ENCODE data around the gene PLB1. TPM values are rescaled to one million over a fixed set of nuclear protein-coding genes. Genes with fewer than 3 reads are reported as not detected.

Gene PLB1
- total and polyA plus RNA-seq, 9 of the 15 experiments (the other 6 are each of a cell fraction or from before 2014, with no cell fraction given) = 0.01 to 0.09 (median 0.07) TPM; not detected in 2

DNA sequence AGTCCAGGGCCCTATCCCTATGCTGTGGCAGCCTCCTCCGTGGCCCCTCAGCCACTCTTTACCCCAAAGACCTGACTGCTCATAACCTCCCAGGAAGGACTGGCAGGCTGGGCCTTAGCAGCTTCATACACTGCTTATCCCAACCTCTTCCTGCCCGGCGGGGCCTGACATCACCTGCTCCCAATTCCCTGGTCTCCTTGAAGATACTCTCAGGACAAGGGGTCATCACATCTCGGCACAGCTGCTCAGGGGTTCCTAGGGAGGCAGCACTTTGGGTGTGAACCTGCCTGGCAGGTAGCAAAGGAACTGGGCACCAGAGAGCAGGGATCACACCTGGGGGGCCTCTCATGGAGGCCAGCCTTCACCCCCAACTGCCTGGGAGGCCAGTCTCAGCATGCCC lies 68.5 kb downstream of the PLB1 start (continued):
- TF ChIP-seq RBM15 (IDR thresholded peaks at IDR 0.05; ENCODE audit: insufficient read depth, low read length) (no peak), COPS2 (conservative IDR thresholded peaks at IDR 0.05) (no peak), ZNF644 (tag; IDR thresholded peaks at IDR 0.05; ENCODE audit: low read depth) (no peak), SRF (CRISPR knock-in tag; IDR thresholded peaks at IDR 0.05) (no peak), ZNF134 (CRISPR knock-in tag; conservative IDR thresholded peaks at IDR 0.05) (no peak)
- TF ChIP-seq, protein P1, sequence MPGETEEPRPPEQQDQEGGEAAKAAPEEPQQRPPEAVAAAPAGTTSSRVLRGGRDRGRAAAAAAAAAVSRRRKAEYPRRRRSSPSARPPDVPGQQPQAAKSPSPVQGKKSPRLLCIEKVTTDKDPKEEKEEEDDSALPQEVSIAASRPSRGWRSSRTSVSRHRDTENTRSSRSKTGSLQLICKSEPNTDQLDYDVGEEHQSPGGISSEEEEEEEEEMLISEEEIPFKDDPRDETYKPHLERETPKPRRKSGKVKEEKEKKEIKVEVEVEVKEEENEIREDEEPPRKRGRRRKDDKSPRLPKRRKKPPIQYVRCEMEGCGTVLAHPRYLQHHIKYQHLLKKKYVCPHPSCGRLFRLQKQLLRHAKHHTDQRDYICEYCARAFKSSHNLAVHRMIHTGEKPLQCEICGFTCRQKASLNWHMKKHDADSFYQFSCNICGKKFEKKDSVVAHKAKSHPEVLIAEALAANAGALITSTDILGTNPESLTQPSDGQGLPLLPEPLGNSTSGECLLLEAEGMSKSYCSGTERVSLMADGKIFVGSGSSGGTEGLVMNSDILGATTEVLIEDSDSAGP (CRISPR knock-in tag; IDR thresholded peaks at IDR 0.05) = no peak

DNA sequence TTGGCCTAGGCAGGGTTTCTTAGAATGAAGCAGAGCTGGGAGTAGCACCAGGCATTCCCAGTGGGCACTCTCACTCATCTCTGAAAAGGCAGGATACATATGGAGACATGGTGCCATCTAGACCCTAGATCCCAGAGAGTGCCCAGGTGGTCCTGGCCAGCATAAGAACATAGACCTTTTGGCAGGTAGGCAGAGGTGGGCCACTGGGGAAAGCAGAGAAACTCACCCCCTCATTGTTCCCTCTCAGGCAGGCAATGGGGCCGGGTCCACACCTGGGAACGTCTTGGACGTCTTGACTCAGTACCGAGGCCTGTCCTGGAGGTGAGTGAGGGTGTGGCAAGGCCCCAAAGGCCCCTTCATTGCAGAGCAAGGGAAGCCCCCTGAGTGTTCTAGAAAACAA lies 69.2 kb downstream of the PLB1 start:
- POLR2A ChIA-PET = no interaction called here
- TF ChIP-seq ZNF696 (CRISPR knock-in tag; conservative IDR thresholded peaks at IDR 0.05) (no peak), CBX8 (IDR thresholded peaks at IDR 0.05; ENCODE audit: borderline replicate concordance, extremely low read depth, low read depth, low read length, poor library complexity, severe bottlenecking) (no peak), TRIM28 (IDR thresholded peaks at IDR 0.05) (no peak), HOXB6 (CRISPR knock-in tag; IDR thresholded peaks at IDR 0.05; ENCODE audit: borderline replicate concordance) (no peak), DNMT1 (IDR thresholded peaks at IDR 0.05) (no peak), MAZ (CRISPR knock-in tag; conservative IDR thresholded peaks at IDR 0.05 in 1 of 2, IDR thresholded peaks at IDR 0.05 in 1 of 2) (no peak), ZBTB7A (IDR thresholded peaks at IDR 0.05; ENCODE audit: borderline replicate concordance, control insufficient read depth, low read depth, low read length) (no peak), CHD2 (IDR thresholded peaks at IDR 0.05; ENCODE audit: low read depth, low read length) (no peak), U2AF1 (optimal IDR thresholded peaks at IDR 0.05; ENCODE audit: low read depth, low read length) (no peak), GATAD2A (IDR thresholded peaks at IDR 0.05) (no peak), PHF21A (IDR thresholded peaks at IDR 0.05; ENCODE audit: borderline replicate concordance, low read depth) (no peak), MBD2 (IDR thresholded peaks at IDR 0.05; ENCODE audit: borderline replicate concordance, low read depth) (no peak), KDM4B (IDR thresholded peaks at IDR 0.05; ENCODE audit: borderline replicate concordance in 2 of 2, low read depth in 1 of 2) (no peak), ZNF146 (CRISPR knock-in tag; IDR thresholded peaks at IDR 0.05; ENCODE audit: unreplicated experiment) (no peak), ZNF239 (CRISPR knock-in tag; IDR thresholded peaks at IDR 0.05) (no peak), HDGF (IDR thresholded peaks at IDR 0.05) (no peak), MYBL2 (IDR thresholded peaks at IDR 0.05; ENCODE audit: low read depth) (no peak), MYBL2 (CRISPR knock-in tag; IDR thresholded peaks at IDR 0.05; ENCODE audit: borderline replicate concordance) (no peak)

More for the DNA sequence above, 69.2 kb downstream of the PLB1 start:
- Histone ChIP-seq H3K9me3 (replicated peaks; ENCODE audit: control insufficient read depth, insufficient read depth, low read depth, low read length) (no peaks in the 10 kb centered on the region), H3K4me1 (replicated peaks in 1 of 2; ENCODE audit: control insufficient read depth in 2 of 2, insufficient read depth in 2 of 2, low read length in 2 of 2) (peaks cover 0 to 7% of the 10 kb centered on the region in 2 experiments; a peak in 3 of 5 replicates), H4K20me1 (replicated peaks; ENCODE audit: control insufficient read depth, insufficient read depth, low read length) (no peaks in the 10 kb centered on the region), H2AFZ (ENCODE audit: low read depth, low read length) (no peak overlapping the region), H3K4me2 (ENCODE audit: insufficient read depth, low read length) (no peak overlapping the region), H3K4me3 (no peak overlapping the region), H3K27ac (ENCODE audit: extremely low read depth, low read depth, low read length) (no peak overlapping the region), H3K27me3 (ENCODE audit: control insufficient read depth in 2 of 2, insufficient read depth in 2 of 2, low read length in 2 of 2) (peaks cover 11 to 27% of the 10 kb centered on the region in 2 experiments; a peak in 4 of 5 replicates), H3K79me2 (ENCODE audit: control insufficient read depth, insufficient read depth, low read length) (no peaks in the 10 kb centered on the region), H3K9ac (ENCODE audit: insufficient read depth in 1 of 2, low read depth in 2 of 2, low read length in 2 of 2) (no peak overlapping the region), H3K9me1 (ENCODE audit: control insufficient read depth, insufficient read depth, low read length) (no peaks in the 10 kb centered on the region), H3K36me3 (ENCODE audit: control insufficient read depth, insufficient read depth, low read length) (no peaks in the 10 kb centered on the region)
- in situ Hi-C loops (cut with MboI) = no loop called here
- CTCF ChIA-PET (ENCODE audit: low intra/inter-chr PET ratio) = interaction anchor here (1.4 kb wide), 1 partner anchor 188 kb away, joined by 4 read pairs; no protein-coding TSS in a partner anchor
- ATAC-seq = no peak
- DNase-seq (ENCODE audit: extremely low read depth in 1 of 4, low spot score in 3 of 4) = no peak
- BruUV-seq (replicated peaks) = no TSS peak
- no peak for FAIRE-seq
- 8% methylated on average over 4 of the region's 4 CpGs for WGBS (ENCODE audit: insufficient coverage, low coverage, missing lambda C conversion rate)
- intact Hi-C loops (cut with micrococcal nuclease) = loop anchor here (5.0 to 10.0 kb wide), 3 partner anchors 42 to 390 kb away; no protein-coding TSS in a partner anchor

Measured in K562 (cell line).